NCI-H146 treated with DMSO at 0.1 percent for 48 hours (cell line): ENCODE data around the gene CD3E.
"Not testable (repeated sequence)": the region's sequence is repeated elsewhere in the genome, so short reads cannot be mapped to it uniquely, and the experiment has no call there.

Source experiments
- DNase-seq: peaks from one replicate; lab custom pipeline; 2025; ENCODE audit not compliant: unreplicated experiment; lab: John Stamatoyannopoulos, UW

Gene CD3E

DNA sequence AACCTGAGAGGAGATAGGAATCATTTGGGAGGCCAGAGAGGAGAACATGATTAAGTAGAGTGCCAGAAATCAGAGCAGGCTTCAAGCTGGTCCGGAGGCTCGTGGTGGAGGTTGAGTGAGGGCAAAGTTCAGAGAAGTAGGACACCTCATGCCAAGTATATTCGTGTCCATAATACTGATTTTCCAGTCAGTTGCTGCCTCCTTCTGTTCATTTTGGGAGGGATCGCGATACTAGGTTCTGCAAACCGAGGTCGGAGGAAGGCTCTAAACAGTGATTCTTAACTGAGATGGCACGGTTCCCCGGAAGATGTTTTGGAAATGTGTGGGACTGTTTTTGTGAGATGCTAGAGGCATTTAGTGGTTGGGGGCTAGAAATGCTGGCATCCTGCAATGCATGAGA lies 13.6 kb upstream of the CD3E start:
- no peak for DNase-seq

DNA sequence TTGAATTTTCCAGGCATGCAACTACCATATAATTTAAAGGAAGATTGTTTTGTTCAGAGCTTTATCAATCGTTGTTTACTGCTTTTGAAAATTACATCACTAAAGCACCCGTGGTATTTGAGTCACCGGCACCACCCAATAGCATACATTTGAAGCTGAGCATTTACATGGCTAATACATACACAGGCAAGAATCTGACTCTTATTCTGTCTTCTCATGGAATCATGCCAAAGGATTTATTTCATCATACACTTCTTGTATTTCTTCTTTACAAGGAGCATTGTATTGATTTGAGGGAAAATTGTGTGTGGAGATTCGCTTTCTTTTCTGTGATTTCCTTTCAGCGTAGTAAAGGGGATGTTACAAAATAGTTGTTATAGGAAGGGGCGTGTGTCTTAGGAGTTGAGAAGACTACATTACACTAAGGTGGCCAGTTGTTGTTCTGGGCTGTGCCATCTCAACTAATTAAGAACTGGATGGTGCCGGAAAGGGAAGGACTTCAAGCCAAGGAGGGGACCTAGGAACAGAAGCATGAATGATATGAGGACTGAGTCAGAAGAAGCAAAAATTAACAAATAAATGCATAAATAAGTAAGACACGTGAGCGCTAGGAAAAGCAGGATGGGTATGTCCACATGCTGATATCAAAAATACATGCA lies 12.9 kb upstream of the CD3E start:
- no peak for DNase-seq

DNA sequence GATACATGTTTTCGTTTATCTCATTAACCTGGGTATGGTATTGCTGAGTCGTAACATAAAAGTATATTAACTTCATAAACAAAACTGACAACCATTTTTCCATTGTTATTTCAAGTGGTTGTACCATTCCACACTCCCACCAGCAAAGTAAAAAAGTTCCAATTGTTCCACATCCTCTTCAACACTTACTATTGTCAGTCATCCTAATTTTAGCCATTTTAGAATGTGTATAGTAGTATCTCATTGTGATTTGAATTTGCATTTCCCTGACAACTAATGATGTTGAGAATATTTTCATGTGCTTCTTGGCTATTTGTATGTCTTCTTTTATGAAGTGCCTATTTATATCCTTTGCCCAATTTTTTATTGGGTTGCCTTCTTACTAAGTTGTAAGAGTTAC lies 10.5 kb upstream of the CD3E start:
- no peak for DNase-seq

DNA sequence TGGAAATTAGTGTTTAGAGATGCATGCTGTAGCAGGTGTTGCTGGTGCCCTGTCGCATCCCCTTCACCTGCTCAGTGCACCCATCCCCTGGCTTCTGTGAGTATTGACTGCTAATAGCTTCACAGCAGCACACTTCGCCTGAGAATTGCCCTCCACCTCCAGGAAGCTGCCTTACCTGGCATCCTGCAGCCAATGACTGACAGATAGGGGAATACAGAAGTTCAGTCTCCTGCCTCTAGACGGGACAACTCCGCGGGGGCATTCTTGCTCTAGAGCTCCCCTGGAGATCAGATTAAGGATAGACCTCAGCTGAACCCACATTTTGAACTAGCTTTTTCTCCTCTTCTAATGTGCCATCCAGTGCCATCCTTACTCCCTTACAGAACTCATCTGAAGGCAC lies 9.3 kb upstream of the CD3E start:
- DNase-seq, result no peak

DNA sequence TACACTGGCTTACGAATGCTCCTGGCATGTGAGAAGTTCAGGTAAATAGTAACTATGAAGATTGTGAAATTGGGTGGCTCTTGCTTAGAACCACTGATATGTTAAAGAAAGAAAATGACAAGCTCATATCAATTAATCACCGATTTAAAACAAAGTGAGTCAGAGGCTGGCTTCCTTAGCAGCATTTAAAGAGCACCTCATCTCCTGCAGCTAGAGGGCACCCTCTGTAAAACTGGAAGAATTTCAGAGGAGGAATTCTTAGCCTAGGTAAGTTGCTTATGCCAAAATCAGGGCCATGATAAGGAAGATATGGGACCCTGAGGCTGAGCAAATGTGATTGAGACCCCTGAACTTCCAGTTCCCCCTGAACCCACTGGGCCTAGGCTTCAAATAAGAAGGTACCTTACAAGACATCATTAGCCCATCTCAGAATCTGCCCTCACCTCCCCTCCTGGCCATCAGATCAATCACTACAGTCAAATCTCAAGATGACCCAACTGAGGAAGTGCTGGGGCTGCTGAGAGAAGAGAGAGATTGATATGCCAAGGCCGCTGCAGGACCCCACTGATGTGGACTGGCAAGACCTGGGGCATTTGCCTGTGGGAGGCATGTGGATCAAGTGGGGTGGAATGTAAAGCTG lies 8.6 kb upstream of the CD3E start:
- DNase-seq, result no peak

DNA sequence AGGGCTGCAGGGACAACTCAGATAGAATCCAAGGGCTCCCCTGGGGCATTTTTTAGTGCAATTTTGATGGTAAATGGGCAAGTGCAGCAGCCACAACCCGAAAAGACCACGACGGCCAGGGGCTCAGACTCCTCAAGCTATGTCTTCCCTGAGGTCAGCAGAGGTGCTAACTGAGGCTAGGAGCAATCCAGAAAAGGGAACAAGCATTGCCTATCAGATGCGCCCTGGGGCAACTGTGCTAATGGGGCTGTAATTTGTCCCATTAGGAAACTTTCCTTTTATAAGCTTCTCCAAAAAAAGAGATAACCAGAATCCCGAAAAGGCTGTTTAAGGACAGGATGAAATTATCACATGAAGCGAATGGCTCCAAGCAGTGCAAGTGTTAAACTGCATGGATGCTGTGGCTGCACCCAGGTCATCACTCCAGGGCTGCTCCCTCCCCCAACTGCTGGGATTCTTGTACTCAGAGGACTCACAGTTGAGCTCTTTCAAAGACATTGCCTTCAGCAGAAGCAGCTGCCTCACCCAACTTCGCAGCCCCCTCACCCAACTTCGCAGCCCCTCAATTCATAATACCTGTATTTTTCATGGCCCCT lies 2.8 kb upstream of the CD3E start:
- no peak for DNase-seq

DNA sequence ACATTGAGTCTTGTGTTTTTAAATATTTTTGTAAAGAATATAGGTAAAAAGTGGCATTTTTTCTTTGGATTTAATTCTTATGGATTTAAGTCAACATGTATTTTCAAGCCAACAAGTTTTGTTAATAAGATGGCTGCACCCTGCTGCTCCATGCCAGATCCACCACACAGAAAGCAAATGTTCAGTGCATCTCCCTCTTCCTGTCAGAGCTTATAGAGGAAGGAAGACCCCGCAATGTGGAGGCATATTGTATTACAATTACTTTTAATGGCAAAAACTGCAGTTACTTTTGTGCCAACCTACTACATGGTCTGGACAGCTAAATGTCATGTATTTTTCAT lies 333 bp upstream of the CD3E start:
- no peak for DNase-seq

DNA sequence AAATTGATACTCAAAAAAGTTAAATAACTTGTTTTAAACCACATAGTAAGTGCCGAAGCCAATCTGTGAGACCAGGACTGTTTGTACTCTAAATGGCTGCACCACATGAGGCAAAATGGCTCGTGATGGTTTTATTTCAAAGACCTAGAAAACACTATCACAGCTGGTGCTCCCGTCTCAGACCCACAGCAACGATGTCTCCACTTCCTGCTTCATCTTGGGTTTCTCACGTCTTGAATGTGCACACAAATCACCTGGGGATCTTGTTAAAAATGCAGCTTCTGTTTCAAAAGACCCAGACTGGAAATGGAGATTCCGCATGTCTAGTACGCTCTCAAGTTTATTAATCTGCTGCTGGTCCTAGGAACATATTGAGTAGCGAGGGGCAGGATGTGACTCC lies 1.2 kb downstream of the CD3E start:
- no peak for DNase-seq

DNA sequence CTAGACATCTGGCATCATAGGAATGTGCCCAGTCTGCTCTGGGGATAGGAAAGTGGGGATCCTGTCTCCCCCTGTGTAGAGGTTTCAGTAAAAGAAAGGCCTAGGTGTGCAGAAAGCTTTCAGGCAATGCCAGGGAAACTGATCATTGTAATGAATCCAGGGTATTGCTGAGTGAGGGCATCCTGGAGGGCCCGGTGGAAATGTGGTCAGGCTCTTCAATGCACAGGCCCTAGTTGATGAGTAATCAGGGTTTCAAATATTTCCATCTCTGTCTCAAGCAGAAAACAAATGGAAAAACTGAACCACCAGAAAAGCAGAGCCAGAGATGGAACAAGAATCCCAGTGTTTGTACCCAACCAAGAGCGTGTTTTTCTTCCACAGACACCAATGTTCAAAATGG lies 2.0 kb downstream of the CD3E start:
- DNase-seq, result no peak

DNA sequence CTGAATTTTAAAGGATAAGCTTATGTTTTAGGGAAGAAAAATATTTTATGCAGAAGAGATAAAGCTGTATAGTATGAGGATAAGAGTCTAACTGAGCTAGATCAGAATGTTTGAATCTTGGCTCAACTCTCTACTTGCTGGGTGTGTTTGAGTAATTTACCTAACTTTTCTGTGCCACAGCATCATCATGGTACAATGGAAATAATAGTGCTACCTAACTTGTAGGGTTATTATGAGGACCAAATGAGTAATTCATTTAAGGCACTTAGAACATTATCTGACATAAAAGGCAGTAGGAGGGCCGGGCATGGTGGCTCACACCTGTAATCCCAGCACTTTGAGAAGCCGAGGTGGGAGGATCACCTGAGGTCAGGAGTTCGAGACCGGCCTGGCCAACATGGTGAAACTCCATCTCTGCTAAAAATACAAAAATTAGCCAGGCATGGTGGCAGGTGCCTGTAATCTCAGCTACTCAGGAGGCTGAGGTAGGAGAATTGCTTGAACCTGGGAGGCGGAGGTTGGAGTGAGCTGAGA lies 4.5 kb downstream of the CD3E start:
- DNase-seq, result not testable (repeated sequence)

DNA sequence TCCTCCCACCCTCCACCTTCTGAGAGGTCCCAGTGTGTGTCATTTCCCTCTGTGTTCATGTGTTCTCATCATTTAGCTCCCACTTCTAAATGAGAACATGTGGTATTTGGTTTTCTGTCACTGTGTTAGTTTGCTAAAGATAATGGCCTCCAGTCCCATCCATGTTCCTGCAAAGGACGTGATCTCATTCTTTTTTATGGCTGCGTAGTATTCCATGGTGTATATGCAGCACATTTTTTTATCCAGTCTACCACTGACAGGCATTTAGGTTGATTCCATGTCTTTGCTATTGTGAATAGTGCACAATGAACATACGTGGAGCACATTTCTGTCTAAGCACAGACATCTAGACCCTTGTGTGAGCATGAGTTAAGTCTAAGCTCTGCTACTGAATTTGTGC lies 5.7 kb downstream of the CD3E start:
- no peak for DNase-seq

DNA sequence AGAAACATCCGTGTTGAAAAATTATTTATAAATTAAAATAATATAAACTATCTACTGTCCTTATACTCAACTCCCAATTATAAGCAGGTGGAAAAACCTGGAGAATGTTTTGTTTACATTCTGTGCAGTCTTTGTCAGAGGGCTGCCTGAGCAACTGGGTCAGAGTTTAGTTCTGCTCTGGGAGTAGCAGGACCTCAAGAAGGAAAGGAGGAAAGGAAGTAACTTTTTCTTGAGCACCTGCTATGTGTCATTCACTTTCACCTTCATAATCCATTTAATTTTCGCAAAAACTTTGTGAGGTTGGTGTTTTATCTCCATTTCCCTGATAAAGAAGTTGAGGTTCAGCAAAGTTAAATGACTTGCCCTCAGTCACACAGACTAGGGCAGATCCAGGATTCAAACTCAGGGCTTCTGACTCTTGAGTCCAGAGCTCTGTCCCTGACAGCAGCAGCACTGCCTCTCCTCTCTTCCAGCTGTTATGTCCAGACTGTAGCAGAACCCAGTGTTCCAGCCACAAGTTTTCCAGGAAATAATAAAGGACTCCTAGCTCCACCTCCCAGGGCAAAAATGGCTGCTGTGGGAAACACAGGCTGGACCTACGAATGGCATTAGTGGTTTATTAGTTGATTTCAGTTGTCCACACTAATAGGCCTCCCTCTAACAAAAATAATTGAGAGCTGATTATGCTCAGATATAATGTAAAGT lies 6.4 kb downstream of the CD3E start:
- DNase-seq, result no peak

DNA sequence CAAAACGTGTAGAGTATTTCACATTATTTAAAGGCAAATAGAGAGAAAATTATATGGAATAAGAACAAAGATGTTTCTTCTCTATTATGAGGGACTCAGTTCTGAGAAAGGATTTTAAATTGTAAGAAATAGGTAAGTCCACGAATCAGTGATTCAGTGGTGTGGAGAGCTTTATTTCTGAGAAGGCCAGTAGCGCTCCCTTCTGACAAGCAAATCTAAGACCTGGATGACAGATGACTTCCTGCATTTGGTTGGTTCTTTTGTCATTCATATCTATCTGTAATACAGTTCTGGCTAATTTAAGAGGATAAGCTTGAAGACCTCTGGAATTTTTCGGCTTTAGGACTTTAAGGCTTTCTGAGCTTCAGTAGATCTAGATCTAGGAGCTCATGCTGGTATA lies 7.0 kb downstream of the CD3E start:
- no peak for DNase-seq

DNA sequence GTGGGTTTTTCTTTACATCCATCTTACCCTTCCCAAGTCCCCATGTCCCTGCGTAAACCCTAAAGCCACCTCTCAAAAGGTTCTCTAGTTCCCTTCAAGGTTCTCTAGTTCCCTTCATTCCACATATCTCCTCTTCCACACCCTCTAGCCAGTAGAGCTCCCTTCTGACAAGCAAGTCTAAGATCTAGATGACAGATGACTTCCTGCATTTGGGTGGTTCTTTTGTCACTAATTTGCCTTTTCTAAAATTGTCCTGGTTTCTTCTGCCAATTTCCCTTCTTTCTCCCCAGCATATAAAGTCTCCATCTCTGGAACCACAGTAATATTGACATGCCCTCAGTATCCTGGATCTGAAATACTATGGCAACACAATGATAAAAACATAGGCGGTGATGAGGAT lies 7.8 kb downstream of the CD3E start:
- no peak for DNase-seq

DNA sequence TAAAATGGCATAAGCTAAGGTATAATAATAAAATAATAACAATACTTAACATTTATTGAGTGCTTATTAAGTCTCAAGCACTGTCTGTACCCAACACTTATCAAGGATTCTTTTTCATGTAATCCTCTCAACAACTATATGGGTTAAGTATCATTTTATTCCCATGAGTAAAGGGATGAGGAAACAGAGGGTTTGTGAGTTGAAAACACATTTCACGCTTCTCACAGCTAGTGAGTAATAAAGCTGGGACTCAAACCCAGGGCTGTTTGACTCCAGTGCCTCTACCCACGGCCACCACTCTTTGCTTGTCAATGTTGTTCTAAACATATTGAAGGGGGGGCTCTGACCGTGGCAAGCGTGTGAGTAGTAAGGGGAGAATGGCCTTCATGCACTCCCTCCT lies 8.7 kb downstream of the CD3E start:
- DNase-seq, result no peak

DNA sequence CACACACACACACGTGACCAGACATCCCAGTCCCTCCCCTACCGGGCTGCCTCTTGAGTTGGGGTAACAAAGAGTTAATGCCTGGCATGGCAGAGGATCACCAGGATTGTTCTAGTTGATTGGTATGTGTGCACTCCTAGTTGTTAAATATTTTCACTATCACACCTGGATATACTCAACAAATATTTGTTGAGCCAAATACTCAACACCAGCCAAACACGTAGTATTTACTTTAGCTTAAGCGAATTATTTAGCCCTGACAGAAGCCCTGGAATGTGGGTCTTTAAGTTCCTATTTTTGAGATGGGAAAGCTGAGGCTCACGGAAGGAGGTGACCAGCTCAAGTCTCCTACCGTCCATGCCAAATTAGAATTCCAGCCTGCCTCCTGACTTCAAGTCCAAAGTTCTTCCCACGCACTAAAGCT lies 10.5 kb downstream of the CD3E start:
- no peak for DNase-seq

DNA sequence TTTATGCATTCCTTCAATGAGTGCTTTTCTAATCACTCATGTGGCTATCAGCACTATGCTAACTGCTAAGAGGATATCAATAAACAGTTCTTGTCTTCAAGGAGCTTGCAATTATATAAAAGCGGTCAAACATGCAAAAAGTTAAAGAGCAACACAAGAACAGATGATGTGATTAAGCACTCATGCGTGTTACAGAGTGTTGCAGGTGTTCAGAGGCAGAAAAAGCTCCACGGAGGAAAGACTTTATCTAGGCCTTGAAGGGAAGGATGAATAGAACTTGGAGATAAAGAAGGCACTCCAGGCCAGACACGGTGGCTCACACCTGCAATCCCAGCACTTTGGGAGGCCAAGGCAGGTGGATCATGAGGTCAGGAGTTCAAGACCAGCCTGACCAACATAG lies 13.6 kb downstream of the CD3E start:
- no peak for DNase-seq

DNA sequence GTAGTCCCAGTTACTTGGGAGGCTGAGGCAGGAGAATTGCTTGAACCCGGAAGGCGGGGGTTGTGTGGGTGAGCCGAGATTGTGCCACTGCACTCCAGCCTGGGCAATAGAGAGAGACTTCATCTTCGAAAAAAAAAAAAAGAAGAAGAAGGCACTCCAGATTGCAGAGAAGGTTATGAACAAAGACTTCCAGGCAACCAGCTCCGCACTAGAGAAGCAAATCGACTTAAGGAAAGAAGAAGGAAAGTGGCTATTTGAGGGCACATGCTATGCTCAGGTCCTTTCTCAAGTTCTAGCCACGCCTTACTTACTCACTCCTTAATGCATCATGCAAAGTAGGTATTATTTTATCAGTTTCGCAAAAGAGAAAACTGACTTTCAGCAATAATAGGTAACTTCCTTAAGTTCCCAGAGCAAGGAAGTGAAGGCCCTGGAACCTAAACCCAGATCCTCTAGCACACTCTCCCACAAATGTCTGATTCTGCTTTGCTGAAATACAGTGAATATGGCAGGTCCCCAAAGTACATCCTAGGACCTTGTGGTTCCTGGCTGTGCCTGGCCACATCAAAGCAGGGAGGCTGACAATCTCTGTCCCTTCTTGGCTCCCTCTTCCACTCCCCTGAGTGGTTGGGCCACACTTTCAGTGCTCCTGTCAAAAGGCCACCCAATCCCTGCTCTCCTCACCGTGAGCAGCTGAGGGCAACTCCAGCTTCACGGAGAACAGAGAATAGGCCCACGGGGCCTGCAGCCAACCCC lies 14.2 kb downstream of the CD3E start:
- DNase-seq, result no peak

DNA sequence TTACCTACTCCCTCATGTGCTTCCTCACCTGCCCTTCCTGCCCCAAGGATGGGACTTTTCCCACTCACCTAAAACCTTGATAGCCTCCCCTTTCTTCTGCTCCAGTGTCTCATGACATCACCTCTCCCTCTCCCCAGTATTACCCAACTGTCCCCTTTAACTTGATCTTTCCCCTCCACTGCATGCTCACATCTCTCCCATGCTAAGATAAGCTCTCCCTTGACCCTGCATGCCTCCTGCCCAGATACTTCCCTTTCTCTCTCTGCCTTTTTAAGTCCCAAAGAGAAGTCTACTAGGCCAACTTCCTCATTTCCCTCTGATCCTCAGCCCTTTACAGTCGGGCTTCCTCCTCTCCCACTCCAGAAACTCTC lies 14.8 kb downstream of the CD3E start:
- no peak for DNase-seq

DNA sequence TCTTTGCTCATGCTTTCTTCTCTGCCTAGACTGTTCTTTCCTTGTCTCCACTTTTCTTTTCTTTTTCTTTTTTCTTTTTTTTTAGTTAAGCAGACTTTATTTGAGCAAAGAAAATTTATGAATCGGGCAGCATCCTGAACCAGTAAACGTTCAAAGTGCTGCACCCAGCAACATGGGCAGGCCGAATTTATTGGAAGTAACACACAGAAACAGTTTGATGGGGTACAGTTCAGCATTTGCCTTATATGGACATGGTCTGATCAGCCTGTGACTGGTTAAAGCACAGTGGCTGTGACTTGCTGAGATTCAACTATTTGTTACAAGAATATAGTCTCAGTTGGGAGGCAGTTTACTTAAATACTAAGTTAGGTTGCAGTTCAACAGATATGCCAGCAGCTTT lies 16.0 kb downstream of the CD3E start:
- DNase-seq, result no peak

DNA sequence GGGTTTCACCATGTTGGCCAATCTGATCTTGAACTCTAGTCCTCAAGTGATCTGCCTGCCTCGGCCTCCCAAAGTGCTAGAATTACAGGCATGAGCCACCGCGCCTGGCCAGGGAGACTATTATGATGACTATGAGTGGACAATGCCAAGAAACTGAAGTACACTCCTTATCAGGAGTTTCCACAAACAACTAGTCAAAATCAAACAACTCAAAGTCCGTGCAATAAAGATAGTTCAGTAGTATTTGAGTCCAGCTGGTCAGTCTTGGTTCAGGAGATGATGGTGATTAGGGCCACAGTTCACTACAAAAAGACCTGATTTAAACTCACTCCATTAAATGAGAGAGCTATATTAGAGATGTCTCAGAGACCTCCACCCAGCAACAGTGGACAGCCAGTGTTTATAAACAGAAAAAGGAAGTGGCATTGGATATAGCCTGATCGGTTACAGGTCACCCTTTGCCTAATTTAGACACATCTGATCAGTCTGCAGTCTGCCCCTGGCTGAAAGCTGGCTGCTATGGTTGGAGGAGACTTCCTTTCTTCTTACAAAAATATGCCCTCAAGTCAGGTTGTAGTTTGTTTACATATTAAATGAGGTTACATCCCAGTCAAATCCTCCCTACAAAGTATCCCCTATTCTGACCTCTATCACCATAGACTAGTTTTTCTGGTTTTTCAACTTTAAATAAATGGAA lies 17.0 kb downstream of the CD3E start:
- no peak for DNase-seq
